ENCODE measurements around the gene DDB1. TPM values are rescaled to one million over a fixed set of nuclear protein-coding genes. Genes with fewer than 3 reads are reported as not detected.

The DDB1 gene
- total and polyA plus RNA-seq, 10 of the 15 experiments (the other 5 are each of a cell fraction or from before 2014, with no cell fraction given) = 136 to 272 (median 216) TPM

- TF ChIP-seq SP1 (IDR thresholded peaks at IDR 0.05; ENCODE audit: low read depth, low read length) (no peak), IKZF2 (IDR thresholded peaks at IDR 0.05) (peak; percentile 84 to 91), DPF2 (IDR thresholded peaks at IDR 0.05) (peak; percentile 66), CHD4 (IDR thresholded peaks at IDR 0.05) (no peak), YBX1 (IDR thresholded peaks at IDR 0.05) (no peak), PBX3 (IDR thresholded peaks at IDR 0.05; ENCODE audit: insufficient replicate concordance, low read depth, low read length) (no peak), KLF5 (IDR thresholded peaks at IDR 0.05; ENCODE audit: partially characterized antibody) (peak; percentile 16), E2F4 (IDR thresholded peaks at IDR 0.05; ENCODE audit: low read depth, low read length) (no peak), NKRF (conservative IDR thresholded peaks at IDR 0.05) (peak; percentile 85), ZNF274 (IDR thresholded peaks at IDR 0.05; ENCODE audit: insufficient read depth, insufficient read length) (no peak), TCF12 (IDR thresholded peaks at IDR 0.05; ENCODE audit: low read depth, low read length) (peak; percentile 87), CHD2 (IDR thresholded peaks at IDR 0.05; ENCODE audit: borderline replicate concordance, low read depth, low read length) (peak; percentile 50; the same call in 1 of the 2 replicates), HDAC6 (IDR thresholded peaks at IDR 0.05; ENCODE audit: unreplicated experiment) (peak; percentile 48), PML (IDR thresholded peaks at IDR 0.05; ENCODE audit: low read length) (peak; percentile 82; the same call in 1 of the 2 replicates), SKIL (IDR thresholded peaks at IDR 0.05; ENCODE audit: low read depth, poor library complexity, severe bottlenecking) (no peak), IKZF1 (conservative IDR thresholded peaks at IDR 0.05) (peak; percentile 96), EED (IDR thresholded peaks at IDR 0.05; ENCODE audit: low read depth) (peak; percentile 72; the same call in 1 of the 2 replicates), MAX (IDR thresholded peaks at IDR 0.05; ENCODE audit: low read depth, low read length) (peak; percentile 85), NR2F1 (conservative IDR thresholded peaks at IDR 0.05) (peak; percentile 77), JUNB (IDR thresholded peaks at IDR 0.05) (no peak), CBX3 (IDR thresholded peaks at IDR 0.05; ENCODE audit: borderline replicate concordance, low read depth) (no peak), PAX8 (IDR thresholded peaks at IDR 0.05) (no peak), CBFB (IDR thresholded peaks at IDR 0.05; ENCODE audit: low read depth) (no peak)
- TF ChIP-seq, protein P1, sequence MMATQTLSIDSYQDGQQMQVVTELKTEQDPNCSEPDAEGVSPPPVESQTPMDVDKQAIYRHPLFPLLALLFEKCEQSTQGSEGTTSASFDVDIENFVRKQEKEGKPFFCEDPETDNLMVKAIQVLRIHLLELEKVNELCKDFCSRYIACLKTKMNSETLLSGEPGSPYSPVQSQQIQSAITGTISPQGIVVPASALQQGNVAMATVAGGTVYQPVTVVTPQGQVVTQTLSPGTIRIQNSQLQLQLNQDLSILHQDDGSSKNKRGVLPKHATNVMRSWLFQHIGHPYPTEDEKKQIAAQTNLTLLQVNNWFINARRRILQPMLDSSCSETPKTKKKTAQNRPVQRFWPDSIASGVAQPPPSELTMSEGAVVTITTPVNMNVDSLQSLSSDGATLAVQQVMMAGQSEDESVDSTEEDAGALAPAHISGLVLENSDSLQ (IDR thresholded peaks at IDR 0.05) = peak; percentile 44; the same call in 1 of the 2 replicates
Measured at GRCh38 chr11:61332797-61333549, at the start of gene DDB1, which contains the start of gene TKFC (continued).

Data from GM12878 (cell line).